GM12864 (cell line): ENCODE measurements around the gene PLA2G2A.

Source experiments
- DNase-seq: peaks from one replicate; pipeline ENCODE4 v3.0.0-alpha.2; 2011; ENCODE audit warnings: low read depth
- H3K4me3 ChIP-seq: 2 replicates; pipeline ENCODE4 v1.5.1; 2011; ENCODE audit warnings: mild to moderate bottlenecking, low read depth, low read length, control low read depth
- CTCF ChIP-seq: IDR thresholded peaks from 2 replicates; pipeline ENCODE4 v1.5.1; 2011; ENCODE audit warnings: low read depth, mild to moderate bottlenecking, moderate library complexity, low read length, control low read depth, inconsistent platforms; ENCODE audit errors: missing control alignments

The PLA2G2A gene

GRCh38 chr1:19973616-19974015 is 5.8 kb downstream of the PLA2G2A start:
- no peak for TF ChIP-seq CTCF
- H3K4me3 ChIP-seq = no peak overlapping the region
- DNase-seq = no peak

- no peak overlapping the region for H3K4me3 ChIP-seq
- no peak for TF ChIP-seq CTCF
- DNase-seq = no peak
Observed at GRCh38 chr1:19971664-19972063, 7.8 kb downstream of the PLA2G2A start.

GRCh38 chr1:19969898-19970660 is 9.3 kb downstream of the PLA2G2A start:
- no peak overlapping the region for H3K4me3 ChIP-seq
- no peak for DNase-seq
- no peak for TF ChIP-seq CTCF

GRCh38 chr1:19967808-19968207 is 11.6 kb downstream of the PLA2G2A start:
- no peak for DNase-seq
- no peak for TF ChIP-seq CTCF
- no peak overlapping the region for H3K4me3 ChIP-seq

DNA sequence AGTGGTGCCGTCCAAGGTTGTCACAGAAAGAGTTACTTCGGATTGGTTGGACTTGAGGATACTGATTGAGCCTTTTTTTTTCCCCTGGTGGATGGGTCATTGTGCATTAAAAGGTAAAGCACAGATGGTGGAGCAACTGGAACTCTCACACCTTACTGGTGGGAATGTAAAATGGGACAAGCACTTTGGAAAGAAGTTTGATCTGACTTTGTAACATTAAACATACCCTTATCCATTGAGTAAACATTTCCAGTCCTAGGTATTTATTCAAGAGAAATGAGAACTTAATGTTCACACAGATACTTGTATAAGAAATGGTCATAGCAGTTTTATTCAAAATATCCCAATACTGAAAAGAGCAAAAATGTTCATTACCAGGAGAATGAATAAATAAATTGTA is 14.9 kb downstream of the PLA2G2A start:
- no peak for DNase-seq
- no peak overlapping the region for H3K4me3 ChIP-seq
- no peak for TF ChIP-seq CTCF

DNA sequence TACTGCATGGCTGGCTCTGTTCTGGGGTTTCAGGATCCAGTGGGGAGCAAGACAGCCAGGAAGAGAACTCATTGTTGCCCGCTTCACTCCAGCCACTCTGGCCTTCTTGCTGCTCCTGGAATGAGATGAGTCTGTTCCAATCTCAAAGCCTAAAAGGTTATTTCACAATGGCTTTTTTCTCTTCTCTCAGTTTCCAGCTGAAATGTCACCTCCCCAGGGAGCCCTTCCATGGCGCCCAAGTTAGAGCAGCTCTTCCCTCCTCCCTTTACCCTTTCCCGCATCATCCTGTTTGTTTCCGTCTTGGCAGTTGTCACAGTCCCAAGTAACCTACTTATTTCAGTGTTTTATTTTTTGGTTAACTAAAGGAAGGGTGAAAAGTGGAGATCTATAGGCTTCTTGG is 15.8 kb downstream of the PLA2G2A start:
- no peak for DNase-seq
- H3K4me3 ChIP-seq = no peak overlapping the region
- TF ChIP-seq CTCF = no peak

DNA sequence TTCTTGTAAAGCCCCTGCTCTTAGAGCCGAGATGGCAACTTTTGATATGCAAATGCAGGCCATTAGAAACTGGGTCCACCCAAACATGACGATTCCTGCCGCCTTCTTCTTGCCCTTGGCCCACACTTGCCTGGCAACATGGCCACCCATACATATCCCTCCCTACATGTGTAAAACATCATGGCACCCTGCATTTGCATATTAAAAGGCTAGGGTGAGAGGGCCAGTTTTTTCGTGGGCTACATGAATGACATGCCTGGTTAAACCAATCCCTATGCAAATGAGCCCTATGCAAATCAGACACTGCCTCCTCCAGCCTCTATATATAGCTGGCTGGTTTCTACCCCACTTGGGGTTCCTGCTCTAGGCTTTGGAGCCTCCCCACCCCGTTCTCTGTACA is 18.8 kb downstream of the PLA2G2A start:
- no peak for TF ChIP-seq CTCF

More for the DNA sequence above, 18.8 kb downstream of the PLA2G2A start:
- DNase-seq = no peak
- H3K4me3 ChIP-seq = no peak overlapping the region
